Fibroblast of lung (primary cell): ENCODE results near the gene PSMG4. TPM values are rescaled to one million over a fixed set of nuclear protein-coding genes. Genes with fewer than 3 reads are reported as not detected.

Source experiments
- DNase-seq, 2 donors: peaks; one replicate each; pipeline versions ENCODE4 v3.0.0 to v3.0.0-alpha.2; 2010; ENCODE audit warnings: low read depth in 2 of 2
- H2AFZ ChIP-seq: 2 replicates; pipeline ENCODE4 v1.5.1; 2012; ENCODE audit warnings: low read length, control low read depth, inconsistent platforms
- H3K27ac ChIP-seq: 2 replicates; pipeline ENCODE4 v1.5.1; 2011; ENCODE audit warnings: low read length, control low read depth; ENCODE audit not compliant: insufficient read depth
- H3K27me3 ChIP-seq: 2 replicates; pipeline ENCODE4 v1.5.1; 2011; ENCODE audit warnings: mild to moderate bottlenecking, low read length; ENCODE audit not compliant: control insufficient read depth, insufficient read depth
- H3K36me3 ChIP-seq: 2 replicates; pipeline ENCODE4 v1.5.1; 2011; ENCODE audit warnings: low read length; ENCODE audit not compliant: control insufficient read depth, insufficient read depth
- H3K4me1 ChIP-seq: 2 replicates; pipeline ENCODE4 v1.5.1; 2011; ENCODE audit warnings: low read length; ENCODE audit not compliant: control insufficient read depth, insufficient read depth; ENCODE audit errors: extremely low read depth
- H3K4me2 ChIP-seq: 2 replicates; pipeline ENCODE4 v1.5.1; 2011; ENCODE audit warnings: low read length, control low read depth; ENCODE audit not compliant: insufficient read depth; ENCODE audit errors: extremely low read depth
- H3K4me3 ChIP-seq, 4 experiments: fragments of 200-600 bp in 1 of 4; sonication (generic) in 1 of 4; replicated peaks in 1 of 4; 2 replicates each; pipeline ENCODE4 v1.5.1; 2011 to 2016; ENCODE audit warnings: low read length in 4 of 4, low read depth in 3 of 4, mild to moderate bottlenecking in 3 of 4, control low read depth in 2 of 4, inconsistent platforms in 1 of 4, mixed read lengths in 1 of 4; ENCODE audit not compliant: insufficient read depth in 1 of 4; ENCODE audit errors: control extremely low read depth in 1 of 4
- H3K79me2 ChIP-seq: 2 replicates; pipeline ENCODE4 v1.5.1; 2012; ENCODE audit warnings: mild to moderate bottlenecking, low read length, inconsistent platforms; ENCODE audit not compliant: control insufficient read depth, insufficient read depth
- H3K9ac ChIP-seq: 2 replicates; pipeline ENCODE4 v1.5.1; 2011; ENCODE audit warnings: mild to moderate bottlenecking, low read length, control low read depth; ENCODE audit not compliant: insufficient read depth
- H3K9me3 ChIP-seq: 2 replicates; pipeline ENCODE4 v1.5.1; 2012; ENCODE audit warnings: low read depth, low read length; ENCODE audit not compliant: control insufficient read depth, insufficient read depth
- H4K20me1 ChIP-seq: 2 replicates; pipeline ENCODE4 v1.5.1; 2011; ENCODE audit warnings: low read length; ENCODE audit not compliant: control insufficient read depth, insufficient read depth; ENCODE audit errors: extremely low read depth
- EZH2 ChIP-seq: IDR thresholded peaks from 2 replicates; pipeline ENCODE4 v1.5.1; 2012; ENCODE audit warnings: low read length, control low read depth, mild to moderate bottlenecking; ENCODE audit errors: missing control alignments
- polyA plus RNA-seq, 2 donors: library from polyadenylated mRNA; depleted of rRNA in 1 of 2; stranded (reverse) in 1 of 2; unstranded in 1 of 2; fragments of >200 nt; gene quantifications; 2 replicates each; pipeline ENCODE4 v1.2.1, GENCODE V29; 2011 to 2012; ENCODE audit warnings: missing spikeins in 1 of 2
- total RNA-seq: library from RNA; depleted of rRNA; stranded (reverse); fragments of >200 nt; gene quantifications from 2 replicates; pipeline ENCODE4 v1.2.1, GENCODE V29; 2014
- TF ChIP-seq, protein P1 (sequence below), 2 donors: IDR thresholded peaks in 1 of 2; conservative IDR thresholded peaks in 1 of 2; 1 replicate in 1 of 2; 2 replicates in 1 of 2; pipeline ENCODE4 v1.5.1; 2011 to 2012; ENCODE audit warnings: low read length in 2 of 2, control low read depth in 1 of 2, inconsistent platforms in 1 of 2, low read depth in 1 of 2, mild to moderate bottlenecking in 1 of 2

PSMG4 gene
- total and polyA plus RNA-seq, 2 donors (not counting 1 experiment from before 2014, with no cell fraction given): 12.5 to 34.2 TPM

DNA sequence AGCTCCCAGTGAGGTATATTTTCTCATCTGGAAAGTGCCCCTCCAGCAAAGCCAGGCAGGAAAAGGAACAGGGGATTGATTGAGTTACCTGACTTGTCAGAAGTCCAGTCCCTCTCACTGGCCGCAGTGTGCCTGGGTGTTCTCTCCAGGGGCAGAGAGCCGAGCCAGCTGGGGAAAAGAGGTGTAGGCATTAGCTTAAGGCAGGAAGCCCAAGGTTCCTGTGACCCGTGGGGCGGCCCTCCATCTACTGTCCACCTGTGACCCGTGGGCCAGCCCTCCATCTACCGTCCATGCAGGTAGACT, 2.7 kb downstream of the PSMG4 start:
- H2AFZ ChIP-seq: no peak overlapping the region
- H3K4me3 ChIP-seq: no peak overlapping the region
- H3K27ac ChIP-seq: no peak overlapping the region
- peaks cover 46% of the 10 kb centered on the region for H3K79me2 ChIP-seq
- no peak for DNase-seq
- peaks cover 8% of the 10 kb centered on the region for H3K36me3 ChIP-seq
- peaks cover 9% of the 10 kb centered on the region for H3K27me3 ChIP-seq
- peaks cover 4% of the 10 kb centered on the region for H3K4me1 ChIP-seq
- no peaks in the 10 kb centered on the region for H4K20me1 ChIP-seq
- H3K9ac ChIP-seq: no peak overlapping the region
- no peak for TF ChIP-seq EZH2
- TF ChIP-seq, protein P1, sequence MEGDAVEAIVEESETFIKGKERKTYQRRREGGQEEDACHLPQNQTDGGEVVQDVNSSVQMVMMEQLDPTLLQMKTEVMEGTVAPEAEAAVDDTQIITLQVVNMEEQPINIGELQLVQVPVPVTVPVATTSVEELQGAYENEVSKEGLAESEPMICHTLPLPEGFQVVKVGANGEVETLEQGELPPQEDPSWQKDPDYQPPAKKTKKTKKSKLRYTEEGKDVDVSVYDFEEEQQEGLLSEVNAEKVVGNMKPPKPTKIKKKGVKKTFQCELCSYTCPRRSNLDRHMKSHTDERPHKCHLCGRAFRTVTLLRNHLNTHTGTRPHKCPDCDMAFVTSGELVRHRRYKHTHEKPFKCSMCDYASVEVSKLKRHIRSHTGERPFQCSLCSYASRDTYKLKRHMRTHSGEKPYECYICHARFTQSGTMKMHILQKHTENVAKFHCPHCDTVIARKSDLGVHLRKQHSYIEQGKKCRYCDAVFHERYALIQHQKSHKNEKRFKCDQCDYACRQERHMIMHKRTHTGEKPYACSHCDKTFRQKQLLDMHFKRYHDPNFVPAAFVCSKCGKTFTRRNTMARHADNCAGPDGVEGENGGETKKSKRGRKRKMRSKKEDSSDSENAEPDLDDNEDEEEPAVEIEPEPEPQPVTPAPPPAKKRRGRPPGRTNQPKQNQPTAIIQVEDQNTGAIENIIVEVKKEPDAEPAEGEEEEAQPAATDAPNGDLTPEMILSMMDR (conservative IDR thresholded peaks at IDR 0.05 in 1 of 2, IDR thresholded peaks at IDR 0.05 in 1 of 2; ENCODE audit: low read depth in 1 of 2, low read length in 2 of 2): no peak
- H3K9me3 ChIP-seq: no peaks in the 10 kb centered on the region
- H3K4me2 ChIP-seq: no peak overlapping the region

DNA sequence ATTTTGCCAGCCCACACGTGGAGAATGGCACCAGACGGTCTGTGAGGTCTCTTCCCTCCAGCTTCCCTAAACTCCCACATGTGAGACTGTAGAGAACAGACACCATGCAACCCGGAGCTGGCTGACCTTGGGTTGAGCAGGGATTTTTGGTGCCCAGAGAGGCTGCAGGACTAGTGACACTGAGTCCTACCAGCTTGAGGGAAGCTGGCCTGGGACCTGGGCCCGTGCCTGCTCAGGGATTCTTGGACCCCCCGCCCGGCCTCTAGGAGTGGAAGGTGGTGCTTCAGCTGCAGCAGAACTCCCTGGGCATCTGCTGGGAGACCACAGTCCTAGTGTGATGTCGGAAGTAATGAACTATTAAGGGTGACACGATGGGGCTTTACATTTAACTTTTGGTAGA, 3.2 kb downstream of the PSMG4 start:
- Histone ChIP-seq H3K79me2 (peaks cover 46% of the 10 kb centered on the region), H3K27ac (no peak overlapping the region), H4K20me1 (no peaks in the 10 kb centered on the region), H3K4me2 (no peak overlapping the region), H3K4me3 (no peak overlapping the region), H3K4me1 (peaks cover 4% of the 10 kb centered on the region), H2AFZ (no peak overlapping the region), H3K9me3 (no peaks in the 10 kb centered on the region), H3K36me3 (peaks cover 8% of the 10 kb centered on the region), H3K9ac (no peak overlapping the region), H3K27me3 (peaks cover 7% of the 10 kb centered on the region)
- TF ChIP-seq, protein P1 (conservative IDR thresholded peaks at IDR 0.05 in 1 of 2, IDR thresholded peaks at IDR 0.05 in 1 of 2; ENCODE audit: low read depth in 1 of 2, low read length in 2 of 2): no peak
- TF ChIP-seq EZH2: no peak
- no peak for DNase-seq

DNA sequence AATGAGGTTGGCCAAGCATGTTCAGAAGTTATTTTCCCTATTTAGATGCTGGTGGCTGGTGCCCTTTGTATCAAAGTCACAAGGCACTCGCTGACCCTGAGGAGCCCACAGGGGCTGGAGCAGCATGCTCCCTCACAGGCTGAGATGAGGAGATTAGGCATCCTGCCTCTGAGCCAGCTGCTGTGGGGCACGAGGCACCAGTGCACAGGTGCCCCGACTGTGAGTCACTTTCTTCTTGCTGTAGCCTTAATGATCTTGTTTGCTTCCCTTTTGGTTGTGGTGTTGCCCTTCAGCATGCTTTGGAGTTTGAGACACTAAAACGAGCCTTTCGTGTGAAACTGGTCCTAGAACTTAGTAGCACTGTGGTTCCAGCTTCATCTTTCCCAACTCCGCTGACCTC, 4.3 kb downstream of the PSMG4 start:
- no peak overlapping the region for H3K4me2 ChIP-seq
- H3K27ac ChIP-seq: no peak overlapping the region
- H4K20me1 ChIP-seq: no peaks in the 10 kb centered on the region
- no peak overlapping the region for H2AFZ ChIP-seq
- no peaks in the 10 kb centered on the region for H3K9me3 ChIP-seq
- TF ChIP-seq EZH2: no peak
- TF ChIP-seq, protein P1 (conservative IDR thresholded peaks at IDR 0.05 in 1 of 2, IDR thresholded peaks at IDR 0.05 in 1 of 2; ENCODE audit: low read depth in 1 of 2, low read length in 2 of 2): no peak
- H3K9ac ChIP-seq: no peak overlapping the region
- H3K4me3 ChIP-seq: no peak overlapping the region
- H3K79me2 ChIP-seq: peaks cover 46% of the 10 kb centered on the region
- peaks cover 4% of the 10 kb centered on the region for H3K4me1 ChIP-seq
- DNase-seq: no peak
- H3K27me3 ChIP-seq: no peaks in the 10 kb centered on the region
- H3K36me3 ChIP-seq: peaks cover 8% of the 10 kb centered on the region
